ENCODE data around the gene CCSER1.
"Not testable (repeated sequence)": the region's sequence is repeated elsewhere in the genome, so short reads cannot be mapped to it uniquely, and the experiment has no call there.

CCSER1 gene

DNA sequence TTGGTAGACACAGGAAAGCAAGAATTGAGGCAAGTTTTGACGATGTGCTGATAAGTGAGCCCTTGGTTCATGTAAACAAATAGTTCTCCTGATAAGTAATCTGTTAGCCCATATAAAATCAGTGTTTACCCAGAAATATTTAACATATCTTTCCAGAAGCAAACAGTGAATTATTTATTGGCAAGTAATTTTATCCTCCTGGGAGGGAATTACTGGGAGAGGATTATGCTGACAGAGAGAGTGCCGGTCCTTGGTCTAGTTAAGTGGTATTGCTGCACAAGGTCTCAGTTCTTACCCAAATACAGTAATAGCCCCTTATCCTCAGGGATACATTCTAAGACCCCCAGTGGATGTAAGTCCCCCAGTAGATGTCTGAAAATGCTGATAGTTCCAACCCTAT lies 315.4 kb downstream of the CCSER1 start:
- no peak for DNase-seq (ENCODE audit: low spot score)

DNA sequence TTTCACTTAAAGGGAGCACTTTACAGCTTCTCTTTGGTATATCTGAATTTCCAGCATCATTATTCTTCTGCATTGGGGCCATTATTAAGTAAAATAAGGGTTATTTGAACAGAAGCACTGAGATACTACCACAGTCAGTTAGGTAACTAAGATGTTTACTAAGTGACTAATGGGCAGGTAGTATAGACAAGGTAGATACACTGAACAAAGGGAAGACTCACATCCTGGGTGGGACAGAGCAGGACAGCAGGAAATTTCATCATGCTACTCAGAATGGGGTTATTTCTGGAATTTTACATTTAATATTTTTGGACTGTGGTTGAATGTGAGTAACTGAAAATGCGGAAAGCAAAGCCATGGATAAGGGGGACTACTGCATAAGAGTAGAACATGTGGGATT lies 316.0 kb downstream of the CCSER1 start:
- DNase-seq (ENCODE audit: low spot score) = no peak

DNA sequence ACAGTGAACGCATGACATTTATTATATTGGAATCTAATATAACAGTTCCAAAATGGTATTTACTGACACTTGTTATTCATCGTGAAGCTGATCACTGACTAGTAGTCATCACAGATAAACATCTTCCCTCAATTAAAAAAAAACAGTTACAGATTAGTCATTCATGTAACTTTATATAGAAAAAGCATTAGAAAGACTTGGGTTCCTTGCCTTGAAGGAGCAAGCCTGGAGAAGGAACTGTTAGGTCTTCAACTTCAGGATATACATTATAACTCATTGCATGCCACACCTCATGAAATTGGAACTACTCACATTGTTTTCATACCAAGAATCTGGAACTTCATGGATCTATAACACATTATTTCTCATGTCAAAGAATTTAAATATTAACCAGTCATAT lies 317.7 kb downstream of the CCSER1 start:
- DNase-seq (ENCODE audit: low spot score) = no peak

DNA sequence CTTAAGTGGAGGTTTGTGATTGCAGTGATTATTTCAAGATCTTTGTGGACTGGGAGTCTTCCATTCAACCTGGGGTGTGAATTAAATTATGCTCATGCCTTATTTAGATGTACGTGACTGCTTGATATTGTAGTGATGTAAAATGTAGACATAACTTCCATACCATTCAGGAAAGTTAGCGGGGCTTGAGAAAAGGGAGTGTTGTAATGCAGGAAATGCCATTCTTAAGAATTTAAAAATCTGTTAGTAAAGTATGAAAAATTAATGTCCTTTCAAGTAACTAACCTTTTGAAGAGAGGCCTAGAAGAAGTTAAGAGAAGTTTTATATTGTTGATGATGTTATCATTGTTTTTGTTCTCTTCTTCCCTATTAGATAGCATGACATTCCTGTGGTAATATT lies 318.2 kb downstream of the CCSER1 start:
- no peak for DNase-seq (ENCODE audit: low spot score)

DNA sequence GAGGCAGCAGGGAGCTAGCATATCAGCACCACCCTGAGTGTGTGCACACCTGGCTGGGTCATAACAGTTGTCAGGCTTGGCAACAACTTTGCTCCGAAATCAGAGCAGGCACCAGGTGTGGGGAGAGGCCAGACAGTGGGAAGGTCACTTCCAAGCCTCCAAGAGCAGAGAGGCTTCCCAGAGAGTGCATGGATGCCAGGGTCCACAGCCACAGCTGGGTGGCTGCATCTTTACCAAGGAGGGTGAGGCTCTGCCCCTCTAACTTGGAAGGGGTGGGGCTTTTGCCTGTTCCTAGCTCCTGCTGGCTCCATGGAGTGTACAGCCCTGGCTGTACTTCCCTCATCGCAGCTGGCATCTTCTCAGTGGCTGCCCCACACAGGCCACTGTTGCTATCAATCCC lies 322.4 kb downstream of the CCSER1 start:
- DNase-seq (ENCODE audit: low spot score) = no peak

DNA sequence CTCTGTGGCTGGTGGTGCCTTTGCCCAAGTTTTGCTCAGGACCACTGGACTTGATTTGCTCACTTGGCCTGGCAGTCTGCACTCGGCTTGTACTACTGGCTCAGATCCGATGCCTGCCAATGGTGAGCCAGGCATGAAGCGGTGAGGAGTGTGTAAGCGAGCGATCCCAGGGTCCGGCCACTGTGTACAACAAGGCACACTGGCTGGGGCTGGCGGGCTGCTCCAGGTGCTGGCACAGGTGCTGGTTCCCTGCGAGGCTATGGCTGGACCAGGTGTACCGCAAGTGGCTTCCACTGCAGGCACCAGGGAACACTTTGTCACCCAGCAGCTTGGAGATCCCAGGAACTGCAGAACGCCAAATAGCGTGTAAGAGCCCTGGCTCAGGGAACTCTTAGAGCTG lies 329.7 kb downstream of the CCSER1 start:
- no peak for DNase-seq (ENCODE audit: low spot score)

DNA sequence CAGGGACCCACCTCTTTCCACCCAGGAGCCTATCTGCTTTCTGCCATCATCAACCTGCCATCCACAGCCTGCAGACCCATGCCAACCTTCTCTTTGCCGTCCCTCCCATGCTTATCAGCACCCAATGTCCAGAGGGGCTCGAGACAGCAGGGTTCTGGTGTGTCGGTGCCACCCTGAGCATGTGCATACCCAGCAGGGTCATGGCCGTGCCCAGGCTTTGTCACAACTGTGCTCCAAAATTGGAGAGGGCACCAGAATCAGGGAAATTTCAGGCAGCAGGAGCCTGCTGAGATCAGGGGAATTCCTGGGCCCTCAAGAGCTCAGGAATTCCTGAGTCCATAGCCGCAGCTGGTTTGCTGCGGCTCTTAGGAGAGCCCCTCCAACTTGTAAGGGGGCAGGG lies 330.6 kb downstream of the CCSER1 start:
- DNase-seq (ENCODE audit: low spot score) = no peak

DNA sequence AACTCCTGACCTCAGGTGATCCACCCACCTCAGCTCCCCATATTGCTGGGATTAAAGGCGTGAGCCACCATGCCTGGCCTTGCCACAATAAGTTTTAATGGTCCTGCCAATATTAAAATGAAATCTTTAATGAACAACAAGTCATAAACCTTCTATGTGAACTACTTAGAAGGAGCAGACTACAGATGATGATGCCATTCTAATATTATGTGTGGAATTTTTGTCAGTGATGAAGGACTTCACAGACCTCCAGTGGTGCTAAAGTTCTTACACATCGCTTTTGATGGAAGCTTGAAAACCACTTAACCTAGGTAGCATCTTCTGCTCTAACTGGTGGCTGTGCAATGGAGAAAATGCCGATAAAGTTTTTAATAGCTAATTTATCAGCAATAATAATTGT lies 331.4 kb downstream of the CCSER1 start:
- no peak for DNase-seq (ENCODE audit: low spot score)

DNA sequence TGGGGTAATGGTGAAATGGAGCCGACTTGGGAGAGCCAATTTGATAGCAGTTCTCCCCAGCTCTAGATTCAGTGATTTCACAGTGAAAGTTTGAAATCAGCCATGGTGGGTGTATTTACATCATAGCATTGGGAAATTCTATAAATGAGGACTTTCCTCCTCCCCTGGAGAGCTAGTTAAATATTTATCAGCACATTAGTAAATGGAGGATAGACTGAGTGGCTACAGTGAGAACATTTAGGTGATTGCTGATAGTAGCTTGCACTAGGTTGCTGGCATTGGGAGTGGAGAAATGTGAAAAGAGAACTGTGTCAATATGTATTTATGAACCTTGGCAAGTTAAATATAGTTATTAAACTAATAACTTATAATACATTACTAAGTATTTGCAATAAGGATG lies 347.3 kb downstream of the CCSER1 start:
- DNase-seq (ENCODE audit: low spot score) = no peak

DNA sequence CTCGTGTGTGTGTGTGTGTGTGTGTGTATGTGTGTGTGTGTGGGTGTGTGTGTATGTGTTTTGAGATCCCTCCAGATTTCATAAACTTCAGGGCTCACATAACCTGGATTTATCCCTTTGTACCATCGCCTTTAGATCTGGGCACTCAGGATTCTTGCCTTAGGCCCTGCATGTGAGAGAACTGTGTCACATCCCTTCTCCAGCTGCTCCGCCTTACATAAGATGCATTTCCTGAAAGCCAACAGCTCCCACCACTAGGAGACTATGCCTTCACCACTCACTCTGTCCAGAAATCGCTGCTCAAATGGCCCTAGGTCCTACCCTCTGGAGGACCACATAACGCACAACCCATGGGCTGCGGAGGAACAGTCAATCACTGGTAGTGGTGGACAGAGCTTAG lies 348.8 kb downstream of the CCSER1 start:
- DNase-seq (ENCODE audit: low spot score) = no peak

DNA sequence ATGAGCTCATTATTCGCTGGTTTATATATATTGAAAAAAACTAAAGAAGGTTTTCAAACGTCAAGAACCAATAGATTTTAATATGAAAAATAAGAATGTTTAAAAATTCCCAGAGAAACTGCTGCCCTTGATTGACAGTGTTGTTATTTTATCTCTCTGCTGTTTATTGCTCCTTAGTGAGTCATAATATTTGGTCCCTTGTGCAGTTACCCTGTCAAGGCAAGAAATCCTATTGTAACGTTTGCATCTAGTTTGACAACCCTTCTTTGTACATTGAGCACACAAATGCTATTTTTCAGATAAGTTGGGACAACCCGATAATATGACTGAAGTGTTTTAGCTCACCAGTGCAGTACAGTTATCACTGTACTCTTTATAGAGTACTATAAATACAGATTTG lies 349.4 kb downstream of the CCSER1 start:
- no peak for DNase-seq (ENCODE audit: low spot score)

DNA sequence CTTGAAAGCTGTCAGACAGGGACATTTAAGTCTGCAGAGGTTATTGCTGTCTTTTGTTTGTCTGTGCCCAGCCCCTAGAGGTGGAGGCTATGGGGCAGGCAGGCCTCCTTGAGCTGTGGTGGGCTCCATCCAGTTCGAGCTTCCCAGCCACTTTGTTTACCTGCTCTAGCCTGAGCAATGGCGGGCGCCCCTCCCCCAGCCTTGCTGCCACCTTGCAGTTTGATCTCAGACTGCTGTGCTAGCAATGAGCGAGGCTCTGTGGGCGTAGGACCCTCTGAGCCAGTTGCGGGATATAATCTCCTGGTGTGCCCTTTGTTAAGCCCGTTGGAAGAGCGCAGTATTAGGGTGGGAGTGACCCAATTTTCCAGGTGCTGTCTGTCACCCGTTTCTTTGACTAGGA lies 357.7 kb downstream of the CCSER1 start:
- DNase-seq (ENCODE audit: low spot score) = not testable (repeated sequence)

DNA sequence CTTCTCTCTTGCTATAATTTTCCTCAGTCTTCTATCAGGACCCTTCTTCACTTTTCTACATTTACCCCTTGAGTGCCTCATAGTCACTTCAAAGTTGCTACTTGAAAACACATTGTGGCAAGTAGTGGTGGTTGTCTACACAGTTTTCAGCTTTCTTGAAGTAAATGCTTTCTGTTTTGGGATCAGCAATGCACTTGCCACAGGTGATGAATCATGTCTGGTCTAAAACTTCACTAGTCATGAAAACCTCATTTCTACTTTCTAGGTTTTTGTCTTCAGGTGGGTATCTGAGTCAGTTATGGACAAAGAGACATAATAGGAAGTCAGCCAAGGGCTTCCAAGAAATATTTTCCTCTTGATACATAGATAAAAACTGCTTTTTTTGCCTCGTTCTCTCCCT lies 359.2 kb downstream of the CCSER1 start:
- no peak for DNase-seq (ENCODE audit: low spot score)

DNA sequence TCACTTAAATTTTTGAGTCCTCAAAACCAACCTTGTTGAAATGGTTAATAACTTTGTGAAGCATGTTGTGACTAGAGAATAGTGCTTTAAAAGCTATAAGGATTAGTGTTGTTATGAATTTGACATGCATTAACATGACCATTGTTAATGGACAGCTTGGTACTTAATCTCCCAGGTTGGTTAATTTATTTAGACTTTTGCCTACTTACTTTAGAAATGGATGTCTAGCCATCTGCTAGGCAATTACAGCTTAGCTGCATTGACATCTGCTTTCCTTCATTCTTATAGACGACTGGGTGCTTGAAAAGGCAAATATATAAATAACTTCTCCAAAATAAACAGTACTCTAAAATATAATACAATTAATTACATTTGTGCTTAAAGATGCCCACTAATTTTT lies 368.0 kb downstream of the CCSER1 start:
- peak; percentile 57 for DNase-seq (ENCODE audit: low spot score)

DNA sequence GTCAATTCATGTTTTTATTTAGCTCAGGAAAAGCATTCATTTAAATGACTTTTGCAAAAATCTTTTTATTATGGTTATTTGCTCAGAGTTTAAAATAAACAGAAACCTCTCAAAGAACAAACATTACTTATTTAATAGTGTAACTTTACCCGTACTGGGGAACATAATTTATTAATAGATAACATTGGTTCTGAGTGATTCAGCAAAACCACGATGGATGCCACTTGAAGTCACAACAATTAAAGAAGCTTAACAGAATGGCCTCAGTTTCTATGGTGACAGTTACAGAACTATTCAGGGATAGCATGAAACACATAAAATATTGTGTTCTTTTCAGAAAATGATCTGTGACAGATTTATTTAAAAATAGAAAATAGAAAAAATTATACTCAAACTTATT lies 368.7 kb downstream of the CCSER1 start:
- no peak for DNase-seq (ENCODE audit: low spot score)

DNA sequence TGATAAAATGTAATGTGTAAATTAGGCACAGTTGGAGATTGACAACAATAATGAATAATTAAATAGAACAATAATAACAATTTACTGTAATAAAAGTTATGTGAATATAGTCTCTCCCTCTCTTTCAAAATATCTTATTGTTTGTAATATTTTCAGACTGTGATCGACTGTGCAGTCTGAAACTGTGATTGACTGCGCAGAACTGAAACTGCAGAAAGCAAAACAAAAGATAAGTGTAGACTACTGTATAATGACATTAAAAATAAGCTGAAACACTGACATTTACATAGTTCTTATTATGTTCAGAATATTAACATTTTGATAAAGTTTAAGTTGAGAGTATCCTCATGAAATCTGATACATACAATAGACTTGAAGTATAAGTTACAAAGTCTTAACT lies 371.0 kb downstream of the CCSER1 start:
- no peak for DNase-seq (ENCODE audit: low spot score)

DNA sequence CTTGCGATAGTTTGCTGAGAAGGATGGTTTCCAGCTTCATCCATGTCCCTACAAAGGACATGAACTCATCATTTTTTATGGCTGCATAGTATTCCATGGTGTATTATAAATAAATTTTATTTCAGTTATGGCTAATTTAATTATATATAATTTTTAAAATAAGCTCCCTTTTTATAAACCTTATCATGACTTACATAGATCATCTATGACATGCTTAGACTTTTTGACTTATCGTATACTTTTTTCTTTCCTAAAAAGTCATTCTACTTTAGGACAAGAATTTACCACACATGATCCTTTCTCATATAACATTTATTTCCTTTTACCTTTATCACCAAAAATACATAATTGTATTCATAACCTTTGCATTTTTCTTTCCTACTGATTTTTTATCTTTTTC lies 376.5 kb downstream of the CCSER1 start:
- DNase-seq (ENCODE audit: low spot score) = peak; percentile 15

DNA sequence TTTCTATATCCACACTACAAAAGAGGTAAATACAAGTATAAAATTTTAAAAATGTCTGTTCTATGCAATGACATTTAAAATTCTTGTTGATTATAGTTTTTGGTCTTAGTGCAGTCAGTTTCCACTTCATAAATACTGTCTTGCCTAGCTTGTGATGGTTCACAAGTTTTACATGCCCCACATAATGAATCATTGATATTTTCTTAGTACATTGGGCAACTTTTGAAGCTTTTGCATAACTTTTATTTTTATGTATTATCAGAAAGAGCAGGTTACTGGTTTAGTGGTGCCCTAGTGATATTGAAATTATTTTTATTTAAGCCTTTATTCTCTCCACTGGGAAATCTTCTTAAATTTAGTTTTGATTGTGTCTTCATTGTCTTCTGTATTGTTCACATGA lies 388.0 kb downstream of the CCSER1 start:
- DNase-seq (ENCODE audit: low spot score) = no peak

DNA sequence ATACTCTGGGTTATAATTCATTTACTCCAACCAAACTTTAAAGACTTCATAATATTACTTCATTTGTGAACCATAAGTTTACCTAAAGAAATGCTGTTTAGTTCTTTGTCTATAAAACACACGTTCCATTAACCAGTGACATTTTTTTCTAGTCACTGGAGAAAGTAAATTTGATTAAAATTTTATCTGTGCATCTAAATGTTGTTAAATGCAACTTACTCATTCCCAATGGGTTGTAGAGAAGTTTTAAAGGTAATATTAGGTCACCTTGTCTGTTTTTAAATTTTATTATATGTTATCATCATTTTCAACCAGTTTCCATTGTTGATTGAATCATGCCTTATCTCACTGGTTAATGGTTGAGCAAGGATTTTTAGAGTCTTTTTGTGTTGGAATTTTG lies 401.4 kb downstream of the CCSER1 start:
- peak; percentile 88 for DNase-seq (ENCODE audit: low spot score)

DNA sequence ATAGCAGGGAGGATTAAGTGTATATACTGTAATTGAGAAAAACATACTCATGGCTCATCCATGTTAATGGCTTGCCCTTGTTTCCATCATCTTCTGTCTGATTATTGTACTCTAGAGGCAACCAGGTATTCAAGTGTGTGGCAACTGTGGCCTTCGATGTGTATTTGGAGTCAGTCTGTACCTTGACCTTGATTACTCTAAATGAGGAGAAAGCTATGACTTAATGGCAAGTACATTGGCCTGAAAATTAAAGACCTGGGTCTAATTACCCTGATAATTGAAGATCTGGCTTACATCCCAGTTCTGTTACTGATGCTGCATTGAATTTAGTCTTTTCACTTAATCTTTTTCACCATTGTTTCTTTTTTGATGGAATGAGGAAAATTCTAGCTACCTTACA lies 409.2 kb downstream of the CCSER1 start:
- peak; percentile 83 for DNase-seq (ENCODE audit: low spot score)

DNA sequence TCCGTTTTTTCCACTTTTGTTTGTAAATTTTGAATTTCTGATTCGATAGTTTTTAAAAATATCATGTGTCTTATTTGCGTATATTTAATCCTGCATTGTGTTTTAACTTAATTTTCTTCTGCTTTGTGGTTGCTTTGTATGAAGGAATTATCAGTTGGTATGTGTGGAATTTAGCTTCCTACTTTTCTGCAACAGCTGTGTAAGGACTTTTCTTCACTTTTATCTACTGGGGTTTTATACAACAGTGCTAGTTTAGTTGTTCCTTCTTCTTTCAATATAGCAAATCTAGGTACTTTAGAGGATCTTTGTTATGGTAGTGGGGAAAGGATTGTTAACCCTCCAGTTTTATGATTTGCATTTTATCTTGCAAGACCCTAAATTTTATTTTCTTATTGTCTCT lies 410.3 kb downstream of the CCSER1 start:
- DNase-seq (ENCODE audit: low spot score) = no peak

DNA sequence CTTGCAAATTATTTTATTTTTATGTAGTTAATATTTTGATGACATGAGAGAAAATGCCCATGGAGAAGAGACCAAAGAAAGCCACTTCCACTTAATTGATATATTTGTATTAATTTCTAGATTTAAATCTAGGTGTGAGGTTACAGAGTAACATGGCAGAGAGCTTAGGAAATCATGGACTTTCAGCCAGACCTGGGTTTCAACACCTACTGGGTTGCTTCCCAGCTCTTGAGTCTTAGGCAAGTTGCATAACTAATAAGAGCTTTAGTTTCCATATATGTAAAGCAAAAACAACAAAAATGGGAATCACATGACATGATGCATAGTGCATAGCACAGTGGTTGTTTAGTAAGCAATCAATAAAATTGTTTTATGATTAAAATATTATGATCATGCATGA lies 413.3 kb downstream of the CCSER1 start:
- DNase-seq (ENCODE audit: low spot score) = no peak

DNA sequence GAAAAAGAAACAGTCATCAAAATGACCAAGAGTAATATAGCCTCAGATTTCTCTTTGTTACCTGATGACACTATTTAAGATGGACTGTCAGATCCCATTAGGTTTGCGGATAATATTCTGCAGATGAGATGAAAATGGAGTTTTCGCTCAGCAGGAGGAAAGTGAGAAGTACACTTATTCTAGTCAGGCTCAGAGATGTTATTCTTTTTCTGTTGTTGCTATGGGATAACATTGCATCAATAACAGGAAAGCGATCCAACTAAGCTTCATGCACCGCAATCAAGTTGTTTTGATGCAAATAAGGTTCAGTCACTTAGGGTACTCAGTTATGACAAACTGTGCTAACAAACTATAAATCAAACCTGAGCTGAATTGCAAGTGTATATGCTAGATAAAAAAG lies 415.0 kb downstream of the CCSER1 start:
- DNase-seq (ENCODE audit: low spot score) = peak; percentile 92

DNA sequence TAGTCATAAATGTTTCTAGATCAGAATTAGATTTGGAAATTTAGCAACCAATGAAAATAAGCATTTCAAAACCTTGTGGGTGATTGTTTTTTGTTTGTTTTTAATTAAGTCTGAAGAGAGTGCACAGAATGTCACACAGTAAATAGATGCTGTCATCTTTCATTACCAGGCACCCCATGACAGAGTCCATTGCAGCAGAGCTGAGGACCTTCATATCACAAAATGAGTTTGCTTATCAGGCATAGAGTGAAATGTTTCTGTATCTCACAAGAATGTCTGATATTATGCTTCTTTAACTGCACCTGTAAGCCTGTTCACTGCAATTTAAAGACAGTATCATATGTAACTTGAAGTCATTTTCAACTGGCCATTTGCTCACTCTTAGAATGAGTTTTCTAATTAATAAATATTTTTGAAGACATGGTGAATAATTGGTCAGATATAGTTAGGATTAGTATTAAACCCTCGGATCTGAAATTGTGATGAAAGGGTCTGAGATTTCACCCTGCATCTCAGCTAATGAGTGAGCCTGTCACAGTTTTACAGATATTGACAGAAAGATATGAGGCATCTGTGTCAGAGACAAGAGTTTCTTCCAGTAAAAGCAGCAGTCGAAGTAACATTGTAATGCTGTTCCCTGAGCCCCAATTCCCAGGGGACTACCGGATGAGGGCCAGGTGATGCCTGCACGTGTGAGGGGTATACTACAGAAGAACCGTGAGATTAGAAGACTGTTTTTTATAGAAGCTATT lies 416.4 kb downstream of the CCSER1 start:
- DNase-seq (ENCODE audit: low spot score) = peak; percentile 96
